NCI-H2196 treated with DMSO at 0.1 percent for 48 hours (cell line): ENCODE results near the gene YWHAQ.

Experiments used
- DNase-seq: peaks from one replicate; lab custom pipeline; 2025; ENCODE audit not compliant: unreplicated experiment; lab: John Stamatoyannopoulos, UW

The YWHAQ gene

GRCh38 chr2:9630736-9631552, at the start of gene YWHAQ:
YWHAQ (minus strand) TSS chr2:9630997; CDS start chr2:9630452, 545 bp downstream.
- peak; percentile 99 for DNase-seq

GRCh38 chr2:9680082-9680481, 49.3 kb upstream of the YWHAQ start:
- no peak for DNase-seq

- DNase-seq: no peak
These were observed 48.4 kb upstream of the YWHAQ start for GRCh38 chr2:9679218-9679617.

GRCh38 chr2:9678544-9678943, 47.7 kb upstream of the YWHAQ start:
- no peak for DNase-seq

GRCh38 chr2:9675415-9676351, 44.9 kb upstream of the YWHAQ start:
- DNase-seq: no peak

- DNase-seq: no peak
These were observed 44.2 kb upstream of the YWHAQ start for GRCh38 chr2:9674891-9675414.

- DNase-seq: no peak
These were observed 43.2 kb upstream of the YWHAQ start for GRCh38 chr2:9673914-9674481.

GRCh38 chr2:9668687-9669345, 38.0 kb upstream of the YWHAQ start:
- DNase-seq: peak; percentile 69

- DNase-seq: no peak
These were observed 37.0 kb upstream of the YWHAQ start for GRCh38 chr2:9667826-9668225.

GRCh38 chr2:9666306-9666705, 35.5 kb upstream of the YWHAQ start:
- no peak for DNase-seq

GRCh38 chr2:9665898-9666297, 35.1 kb upstream of the YWHAQ start:
- no peak for DNase-seq

- DNase-seq: no peak
These were observed 33.6 kb upstream of the YWHAQ start for GRCh38 chr2:9664365-9664764.

GRCh38 chr2:9663008-9663879, 32.4 kb upstream of the YWHAQ start:
- DNase-seq: no peak

- no peak for DNase-seq
These were observed 30.5 kb upstream of the YWHAQ start for GRCh38 chr2:9661261-9661660.

- DNase-seq: no peak
These were observed 30.0 kb upstream of the YWHAQ start for GRCh38 chr2:9660781-9661180.

GRCh38 chr2:9660154-9660553, 29.4 kb upstream of the YWHAQ start:
- DNase-seq: no peak

- DNase-seq: no peak
These were observed 28.2 kb upstream of the YWHAQ start for GRCh38 chr2:9658972-9659371.

GRCh38 chr2:9657731-9658130, 26.9 kb upstream of the YWHAQ start:
- DNase-seq: no peak

- DNase-seq: no peak
These were observed 26.3 kb upstream of the YWHAQ start for GRCh38 chr2:9657083-9657482.

- DNase-seq: no peak
These were observed 25.5 kb upstream of the YWHAQ start for GRCh38 chr2:9656270-9656766.
